ENCODE data around the gene CACNA1B. TPM values are rescaled to one million over a fixed set of nuclear protein-coding genes. Genes with fewer than 3 reads are reported as not detected.
"Not testable (repeated sequence)": the region's sequence is repeated elsewhere in the genome, so short reads cannot be mapped to it uniquely, and the experiment has no call there.

CACNA1B gene
- total RNA-seq, 5 donors from 2014 or later (not counting 1 experiment from before 2014, with no cell fraction given) = 0.03 to 0.09 (median 0.03) TPM; not detected in 2

DNA sequence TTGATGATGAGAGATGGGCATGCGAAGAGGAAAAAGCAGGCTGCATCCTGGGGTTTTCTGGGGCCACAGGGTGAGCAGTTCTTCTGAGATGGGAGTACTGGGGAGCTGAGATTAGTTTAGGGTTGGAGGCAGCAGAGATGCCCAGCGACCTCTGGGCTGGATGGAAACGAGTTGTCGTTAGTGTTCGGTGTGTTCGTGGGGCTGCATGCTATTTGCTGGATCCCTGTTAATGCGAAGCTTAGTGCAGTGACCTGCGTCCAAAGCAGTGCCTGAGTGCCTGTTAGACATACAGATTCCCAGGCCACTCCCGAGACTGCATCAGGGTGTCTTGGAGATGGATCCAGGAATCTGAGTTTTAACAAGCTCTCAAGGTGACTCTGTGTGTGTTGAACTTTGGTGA lies 201.3 kb downstream of the CACNA1B start:
- ChIA-PET POLR2A (no interaction called here), CTCF (no interaction called here)
- DNase-seq (no peak), ATAC-seq (replicated peaks in 1 of 4) (no peak)
- Histone ChIP-seq H3K9me3 (no peaks in the 10 kb centered on the region), H3K4me1 (ENCODE audit: control insufficient read depth in 1 of 2, extremely low read depth in 1 of 2, insufficient read depth in 2 of 2, low read length in 2 of 2) (no peaks in the 10 kb centered on the region), H3K27me3 (replicated peaks in 1 of 2; ENCODE audit: control insufficient read depth in 2 of 2, extremely low read depth in 1 of 2, insufficient read depth in 2 of 2, low read length in 1 of 2) (peaks cover 0 to 55% of the 10 kb centered on the region in 2 experiments), H3K4me3 (ENCODE audit: control insufficient read depth in 1 of 2, extremely low read depth in 1 of 2, low read length in 1 of 2) (no peak overlapping the region), H3K27ac (ENCODE audit: low read length) (no peak overlapping the region), H3K36me3 (ENCODE audit: control insufficient read depth in 2 of 2, extremely low read depth in 1 of 2, insufficient read depth in 1 of 2, low read length in 1 of 2) (no peaks in the 10 kb centered on the region)
- peaks cover 29 to 39% of the 10 kb centered on the region in 2 donors for H3K27me3 Mint-ChIP-seq
- no peak overlapping the region for H3K4me3 Mint-ChIP-seq
- WGBS (ENCODE audit: insufficient coverage) = 83% methylated on average over 9 of the region's 9 CpGs
- H3K4me1 Mint-ChIP-seq = no peaks in the 10 kb centered on the region
- no peaks in the 10 kb centered on the region for H3K36me3 Mint-ChIP-seq
- no peaks in the 10 kb centered on the region for H3K9me3 Mint-ChIP-seq
- H3K27ac Mint-ChIP-seq = no peak overlapping the region

- 95% methylated on average over 3 of the region's 5 CpGs for WGBS (ENCODE audit: insufficient coverage)
- ChIA-PET CTCF (no interaction called here), POLR2A (no interaction called here)
- Mint-ChIP-seq H3K4me3 (no peak overlapping the region), H3K4me1 (no peaks in the 10 kb centered on the region), H3K36me3 (peaks cover 6% of the 10 kb centered on the region), H3K27me3 (peaks cover 33 to 38% of the 10 kb centered on the region in 2 donors), H3K9me3 (peaks cover 9 to 13% (median 12%) of the 10 kb centered on the region in 3 donors), H3K27ac (no peak overlapping the region)
- H3K36me3 ChIP-seq (ENCODE audit: control insufficient read depth in 2 of 2, extremely low read depth in 1 of 2, insufficient read depth in 1 of 2, low read length in 1 of 2) = no peaks in the 10 kb centered on the region
- no peak for ATAC-seq (replicated peaks in 1 of 4)
- H3K27ac ChIP-seq (ENCODE audit: low read length) = no peak overlapping the region
- no peak for DNase-seq
- H3K9me3 ChIP-seq = no peaks in the 10 kb centered on the region
- no peak overlapping the region for H3K4me3 ChIP-seq (ENCODE audit: control insufficient read depth in 1 of 2, extremely low read depth in 1 of 2, low read length in 1 of 2)
- peaks cover 0 to 48% of the 10 kb centered on the region in 2 experiments for H3K27me3 ChIP-seq (replicated peaks in 1 of 2; ENCODE audit: control insufficient read depth in 2 of 2, extremely low read depth in 1 of 2, insufficient read depth in 2 of 2, low read length in 1 of 2)
- H3K4me1 ChIP-seq (ENCODE audit: control insufficient read depth in 1 of 2, extremely low read depth in 1 of 2, insufficient read depth in 2 of 2, low read length in 2 of 2) = no peaks in the 10 kb centered on the region
These were observed 203.4 kb downstream of the CACNA1B start for GRCh38 chr9:138080979-138081378.

- ChIA-PET CTCF (no interaction called here), POLR2A (no interaction called here)
- DNase-seq (peak in 1 of 35 experiments; percentile 22), ATAC-seq (replicated peaks in 1 of 4) (no peak)
- Mint-ChIP-seq H3K27me3 (peaks cover 36 to 38% of the 10 kb centered on the region in 2 donors), H3K4me1 (no peaks in the 10 kb centered on the region), H3K36me3 (peaks cover 10% of the 10 kb centered on the region), H3K4me3 (no peak overlapping the region), H3K27ac (no peak overlapping the region), H3K9me3 (peaks cover 9 to 19% (median 12%) of the 10 kb centered on the region in 3 donors)
- Histone ChIP-seq H3K27me3 (replicated peaks in 1 of 2; ENCODE audit: control insufficient read depth in 2 of 2, extremely low read depth in 1 of 2, insufficient read depth in 2 of 2, low read length in 1 of 2) (peaks cover 0 to 36% of the 10 kb centered on the region in 2 experiments), H3K36me3 (ENCODE audit: control insufficient read depth in 2 of 2, extremely low read depth in 1 of 2, insufficient read depth in 1 of 2, low read length in 1 of 2) (no peaks in the 10 kb centered on the region), H3K4me3 (ENCODE audit: control insufficient read depth in 1 of 2, extremely low read depth in 1 of 2, low read length in 1 of 2) (no peak overlapping the region), H3K9me3 (no peaks in the 10 kb centered on the region), H3K4me1 (ENCODE audit: control insufficient read depth in 1 of 2, extremely low read depth in 1 of 2, insufficient read depth in 2 of 2, low read length in 2 of 2) (no peaks in the 10 kb centered on the region), H3K27ac (ENCODE audit: low read length) (no peak overlapping the region)
- WGBS (ENCODE audit: insufficient coverage) = 67% methylated on average over 6 of the region's 9 CpGs
These were observed 205.5 kb downstream of the CACNA1B start for GRCh38 chr9:138082918-138083636.

DNA sequence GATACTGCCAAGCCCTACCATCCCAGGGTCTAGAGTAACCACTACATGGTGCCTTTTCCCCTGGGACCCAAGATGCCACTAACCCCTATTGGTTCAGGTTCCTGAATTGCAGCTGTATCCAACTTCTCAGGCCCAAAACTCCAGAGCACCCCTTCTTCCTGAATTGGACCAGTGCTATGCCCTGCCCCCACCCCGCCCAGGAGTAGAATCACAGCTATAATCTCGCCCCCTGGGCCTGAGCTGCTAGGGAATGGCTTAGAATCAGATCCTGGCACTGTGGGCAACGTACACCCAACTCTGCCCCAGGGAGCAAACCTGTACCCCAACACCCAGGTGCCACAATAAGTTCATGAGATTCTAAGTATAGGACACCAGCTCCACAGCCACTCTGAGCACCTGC lies 206.3 kb downstream of the CACNA1B start:
- Histone ChIP-seq H3K27ac (ENCODE audit: low read length) (no peak overlapping the region), H3K27me3 (replicated peaks in 1 of 2; ENCODE audit: control insufficient read depth in 2 of 2, extremely low read depth in 1 of 2, insufficient read depth in 2 of 2, low read length in 1 of 2) (peaks cover 0 to 28% of the 10 kb centered on the region in 2 experiments), H3K4me3 (ENCODE audit: control insufficient read depth in 1 of 2, extremely low read depth in 1 of 2, low read length in 1 of 2) (no peak overlapping the region), H3K36me3 (ENCODE audit: control insufficient read depth in 2 of 2, extremely low read depth in 1 of 2, insufficient read depth in 1 of 2, low read length in 1 of 2) (no peaks in the 10 kb centered on the region), H3K4me1 (ENCODE audit: control insufficient read depth in 1 of 2, extremely low read depth in 1 of 2, insufficient read depth in 2 of 2, low read length in 2 of 2) (no peaks in the 10 kb centered on the region), H3K9me3 (no peaks in the 10 kb centered on the region)
- Mint-ChIP-seq H3K4me3 (no peak overlapping the region), H3K9me3 (peaks cover 9 to 19% (median 12%) of the 10 kb centered on the region in 3 donors), H3K36me3 (peaks cover 10% of the 10 kb centered on the region), H3K4me1 (no peaks in the 10 kb centered on the region), H3K27ac (no peak overlapping the region), H3K27me3 (peaks cover 28 to 30% of the 10 kb centered on the region in 2 donors)
- ATAC-seq (replicated peaks in 1 of 4) = no peak
- WGBS (ENCODE audit: insufficient coverage) = 31% methylated on average over 3 of the region's 3 CpGs
- ChIA-PET POLR2A (no interaction called here), CTCF (no interaction called here)
- no peak for DNase-seq

DNA sequence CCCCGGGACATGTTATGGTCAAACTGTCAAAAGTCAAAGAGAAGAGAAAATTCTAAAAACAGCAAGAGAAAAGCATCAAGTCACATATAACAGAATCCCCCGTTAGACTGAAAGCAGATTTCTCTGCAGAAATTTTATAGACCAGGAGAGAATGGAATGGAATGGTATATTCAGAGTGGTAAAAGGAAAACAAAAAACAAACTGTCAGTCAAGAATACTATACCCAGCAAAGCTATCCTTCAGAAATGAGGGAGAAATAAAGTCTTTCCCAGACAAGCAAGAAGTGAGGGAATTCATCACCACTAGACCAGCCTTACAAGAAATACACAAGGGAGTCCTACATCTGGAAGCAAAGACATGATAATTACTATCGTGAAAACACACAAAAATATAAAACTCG lies 208.0 kb downstream of the CACNA1B start:
- Histone ChIP-seq H3K9me3 (no peaks in the 10 kb centered on the region), H3K27me3 (replicated peaks in 1 of 2; ENCODE audit: control insufficient read depth in 2 of 2, extremely low read depth in 1 of 2, insufficient read depth in 2 of 2, low read length in 1 of 2) (peaks cover 0 to 18% of the 10 kb centered on the region in 2 experiments), H3K27ac (ENCODE audit: low read length) (no peak overlapping the region), H3K36me3 (ENCODE audit: control insufficient read depth in 2 of 2, extremely low read depth in 1 of 2, insufficient read depth in 1 of 2, low read length in 1 of 2) (no peaks in the 10 kb centered on the region), H3K4me1 (ENCODE audit: control insufficient read depth in 1 of 2, extremely low read depth in 1 of 2, insufficient read depth in 2 of 2, low read length in 2 of 2) (no peaks in the 10 kb centered on the region), H3K4me3 (ENCODE audit: control insufficient read depth in 1 of 2, extremely low read depth in 1 of 2, low read length in 1 of 2) (no peak overlapping the region)
- Mint-ChIP-seq H3K4me1 (no peaks in the 10 kb centered on the region), H3K27me3 (peaks cover 17% of the 10 kb centered on the region in 2 donors), H3K4me3 (no peak overlapping the region), H3K27ac (no peak overlapping the region), H3K9me3 (peaks cover 9 to 19% (median 12%) of the 10 kb centered on the region in 3 donors), H3K36me3 (peaks cover 10% of the 10 kb centered on the region)
- WGBS (ENCODE audit: insufficient coverage) = no CpG with 5 or more reads among the region's 4 CpGs
- no peak for ATAC-seq (replicated peaks in 1 of 4)
- ChIA-PET POLR2A (no interaction called here), CTCF (no interaction called here)
- DNase-seq = no peak

DNA sequence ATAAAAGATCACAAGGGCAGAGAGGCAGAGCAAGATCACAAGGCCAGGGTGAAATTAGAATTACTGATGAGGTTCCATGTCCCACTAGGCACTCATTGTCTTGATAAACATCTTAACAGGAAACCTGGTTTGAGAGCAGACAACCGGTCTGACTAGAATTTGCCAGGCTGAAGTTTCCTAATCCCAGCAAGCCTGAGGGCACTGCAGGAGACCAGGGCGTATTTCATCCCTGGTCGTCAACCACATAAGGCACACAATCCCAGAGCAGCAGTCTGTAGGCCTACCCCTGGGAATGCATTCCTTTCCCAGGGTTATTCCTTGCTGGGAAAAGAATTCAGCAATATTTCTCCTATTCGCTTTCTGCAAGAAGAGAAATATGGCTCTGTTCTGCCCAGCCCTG lies 214.5 kb downstream of the CACNA1B start:
- not testable (repeated sequence) for DNase-seq
- 55% methylated on average over 3 of the region's 4 CpGs for WGBS (ENCODE audit: insufficient coverage)

More for the DNA sequence above, 214.5 kb downstream of the CACNA1B start:
- H3K27me3 ChIP-seq (replicated peaks in 1 of 2; ENCODE audit: control insufficient read depth in 2 of 2, extremely low read depth in 1 of 2, insufficient read depth in 2 of 2, low read length in 1 of 2); H3K9me3 Mint-ChIP-seq; H3K27ac Mint-ChIP-seq; H3K36me3 Mint-ChIP-seq; H3K27ac ChIP-seq (ENCODE audit: low read length); H3K4me1 Mint-ChIP-seq; H3K27me3 Mint-ChIP-seq; H3K36me3 ChIP-seq (ENCODE audit: control insufficient read depth in 2 of 2, extremely low read depth in 1 of 2, insufficient read depth in 1 of 2, low read length in 1 of 2); H3K4me3 ChIP-seq (ENCODE audit: control insufficient read depth in 1 of 2, extremely low read depth in 1 of 2, low read length in 1 of 2); CTCF ChIA-PET; ATAC-seq (replicated peaks in 1 of 4); H3K4me3 Mint-ChIP-seq; H3K4me1 ChIP-seq (ENCODE audit: control insufficient read depth in 1 of 2, extremely low read depth in 1 of 2, insufficient read depth in 2 of 2, low read length in 2 of 2); H3K9me3 ChIP-seq; POLR2A ChIA-PET: not testable (repeated sequence)

All from T-cell (primary cell).